Measurements from ENCODE around the gene ELMOD1. TPM values are rescaled to one million over a fixed set of nuclear protein-coding genes. Genes with fewer than 3 reads are reported as not detected.

Gene ELMOD1
- total RNA-seq, 1 donor: 0.43 TPM

- TF ChIP-seq CTCF (IDR thresholded peaks at IDR 0.05; ENCODE audit: insufficient read depth, low read depth, low read length): no peak
- H3K4me3 ChIP-seq (ENCODE audit: low read depth, low read length): no peak overlapping the region
- DNase-seq (ENCODE audit: low read depth): no peak
Observed at GRCh38 chr11:107631931-107632330, 41.0 kb downstream of the ELMOD1 start.

- no peak overlapping the region for H3K4me3 ChIP-seq (ENCODE audit: low read depth, low read length)
- TF ChIP-seq CTCF (IDR thresholded peaks at IDR 0.05; ENCODE audit: insufficient read depth, low read depth, low read length): no peak
- no peak for DNase-seq (ENCODE audit: low read depth)
Observed at GRCh38 chr11:107646783-107647182, 55.8 kb downstream of the ELMOD1 start.

GRCh38 chr11:107648242-107648641 is 57.3 kb downstream of the ELMOD1 start:
- no peak for DNase-seq (ENCODE audit: low read depth)
- no peak for TF ChIP-seq CTCF (IDR thresholded peaks at IDR 0.05; ENCODE audit: insufficient read depth, low read depth, low read length)
- no peak overlapping the region for H3K4me3 ChIP-seq (ENCODE audit: low read depth, low read length)

GRCh38 chr11:107651672-107652071 is 60.7 kb downstream of the ELMOD1 start:
- TF ChIP-seq CTCF (IDR thresholded peaks at IDR 0.05; ENCODE audit: insufficient read depth, low read depth, low read length): no peak
- no peak overlapping the region for H3K4me3 ChIP-seq (ENCODE audit: low read depth, low read length)
- no peak for DNase-seq (ENCODE audit: low read depth)

- no peak for DNase-seq (ENCODE audit: low read depth)
- H3K4me3 ChIP-seq (ENCODE audit: low read depth, low read length): no peak overlapping the region
- TF ChIP-seq CTCF (IDR thresholded peaks at IDR 0.05; ENCODE audit: insufficient read depth, low read depth, low read length): no peak
Observed at GRCh38 chr11:107653076-107653475, 62.1 kb downstream of the ELMOD1 start.

- H3K4me3 ChIP-seq (ENCODE audit: low read depth, low read length): no peak overlapping the region
- TF ChIP-seq CTCF (IDR thresholded peaks at IDR 0.05; ENCODE audit: insufficient read depth, low read depth, low read length): no peak
- DNase-seq (ENCODE audit: low read depth): no peak
Observed at GRCh38 chr11:107655602-107656001, 64.7 kb downstream of the ELMOD1 start.

GRCh38 chr11:107659310-107659709 is 68.4 kb downstream of the ELMOD1 start:
- TF ChIP-seq CTCF (IDR thresholded peaks at IDR 0.05; ENCODE audit: insufficient read depth, low read depth, low read length): no peak
- DNase-seq (ENCODE audit: low read depth): no peak

More at GRCh38 chr11:107659310-107659709, 68.4 kb downstream of the ELMOD1 start:
- H3K4me3 ChIP-seq (ENCODE audit: low read depth, low read length): no peak overlapping the region
